Osteocyte (in vitro differentiated cells): ENCODE data around the gene TMEM248. TPM values are rescaled to one million over a fixed set of nuclear protein-coding genes. Genes with fewer than 3 reads are reported as not detected.
"Not testable (repeated sequence)": the region's sequence is repeated elsewhere in the genome, so short reads cannot be mapped to it uniquely, and the experiment has no call there.

Source experiments
- DNase-seq: peaks from one replicate; pipeline ENCODE4 v3.0.0; 2021; ENCODE audit warnings: mixed read lengths; ENCODE audit not compliant: unreplicated experiment; ENCODE audit errors: extremely low spot score
- H3K27ac Mint-ChIP-seq: one replicate; pipeline ENCODE4 v1.8.0; 2021; ENCODE audit warnings: mild to moderate bottlenecking, mixed read lengths; ENCODE audit not compliant: unreplicated experiment
- H3K27me3 Mint-ChIP-seq: one replicate; pipeline ENCODE4 v1.8.0; 2021; ENCODE audit warnings: mixed read lengths; ENCODE audit not compliant: unreplicated experiment
- H3K36me3 Mint-ChIP-seq: one replicate; pipeline ENCODE4 v1.8.0; 2021; ENCODE audit warnings: mixed read lengths; ENCODE audit not compliant: unreplicated experiment
- H3K4me1 Mint-ChIP-seq: one replicate; pipeline ENCODE4 v1.8.0; 2021; ENCODE audit warnings: mixed read lengths; ENCODE audit not compliant: unreplicated experiment
- H3K4me3 Mint-ChIP-seq: one replicate; pipeline ENCODE4 v1.8.0; 2021; ENCODE audit warnings: mild to moderate bottlenecking, moderate library complexity, mixed read lengths; ENCODE audit not compliant: unreplicated experiment
- H3K9me3 Mint-ChIP-seq: one replicate; pipeline ENCODE4 v1.8.0; 2021; ENCODE audit warnings: mixed read lengths; ENCODE audit not compliant: unreplicated experiment
- CTCF ChIP-seq: fragments of 200-600 bp; sonication (generic); IDR thresholded peaks from 2 replicates; pipeline ENCODE4 v1.5.0; 2021; ENCODE audit warnings: antibody characterized with exemption, mild to moderate bottlenecking, moderate library complexity
- total RNA-seq: library from RNA; stranded (reverse); gene quantifications from 2 replicates; pipeline ENCODE4 v1.2.1, GENCODE V29; 2021

TMEM248 gene
- total RNA-seq, 1 donor from 2014 or later = 104 TPM

- no peak for TF ChIP-seq CTCF
- Mint-ChIP-seq H3K27ac (no peak overlapping the region), H3K4me1 (no peaks in the 10 kb centered on the region), H3K36me3 (peaks cover 10% of the 10 kb centered on the region), H3K4me3 (no peak overlapping the region), H3K27me3 (no peaks in the 10 kb centered on the region), H3K9me3 (no peaks in the 10 kb centered on the region)
- DNase-seq = no peak
Observed at GRCh38 chr7:66883716-66884115, 37.3 kb upstream of the TMEM248 start.

DNA sequence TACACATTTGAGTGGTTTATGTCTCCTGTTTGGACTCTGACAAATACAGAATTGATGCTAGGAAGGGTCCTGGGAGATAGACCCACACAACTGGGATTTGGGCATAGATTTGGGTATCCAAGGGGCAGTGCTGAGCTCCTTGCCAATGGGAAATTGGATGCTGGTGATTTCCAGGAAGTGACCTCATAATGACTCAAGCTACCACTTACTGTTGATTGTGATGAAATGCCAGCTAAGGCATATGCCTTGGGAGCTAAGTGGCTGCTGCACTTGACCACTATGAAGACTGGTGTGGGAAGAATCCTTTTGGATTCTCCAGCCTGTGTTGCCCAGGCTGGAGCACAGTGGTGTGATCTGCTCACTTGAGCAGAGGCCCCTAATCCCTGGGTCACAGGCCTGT, 36.5 kb upstream of the TMEM248 start:
- not testable (repeated sequence) for H3K9me3 Mint-ChIP-seq, H3K27ac Mint-ChIP-seq, H3K4me1 Mint-ChIP-seq, DNase-seq, H3K27me3 Mint-ChIP-seq, H3K4me3 Mint-ChIP-seq, H3K36me3 Mint-ChIP-seq

DNA sequence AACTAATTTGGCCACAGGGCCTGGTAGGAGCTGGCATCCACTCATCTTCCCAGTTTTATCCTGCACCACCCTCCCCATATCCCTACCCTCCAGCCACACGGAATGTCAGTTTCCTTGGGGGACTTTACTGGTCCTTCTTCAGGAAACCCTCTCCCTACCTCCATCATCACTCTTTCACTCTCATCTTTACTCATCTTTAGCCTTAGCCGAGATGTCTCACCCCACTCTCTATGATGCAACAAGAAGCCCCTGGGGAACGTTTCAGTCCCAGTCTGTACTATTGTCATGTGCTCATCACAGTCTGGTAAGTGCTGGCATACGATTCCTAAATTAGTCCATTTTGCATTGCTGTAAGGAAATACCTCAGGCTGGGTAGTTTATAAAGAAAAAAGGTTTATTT, 34.9 kb upstream of the TMEM248 start:
- H3K4me3 Mint-ChIP-seq = no peak overlapping the region
- H3K27me3 Mint-ChIP-seq = no peaks in the 10 kb centered on the region
- no peaks in the 10 kb centered on the region for H3K4me1 Mint-ChIP-seq
- TF ChIP-seq CTCF = no peak
- DNase-seq = no peak
- H3K27ac Mint-ChIP-seq = no peak overlapping the region
- peaks cover 8% of the 10 kb centered on the region for H3K36me3 Mint-ChIP-seq
- no peaks in the 10 kb centered on the region for H3K9me3 Mint-ChIP-seq

GRCh38 chr7:66888223-66888622, 32.8 kb upstream of the TMEM248 start:
- not testable (repeated sequence) for H3K27me3 Mint-ChIP-seq, DNase-seq, H3K4me1 Mint-ChIP-seq, H3K27ac Mint-ChIP-seq, H3K4me3 Mint-ChIP-seq, H3K36me3 Mint-ChIP-seq, H3K9me3 Mint-ChIP-seq

- DNase-seq = no peak
- H3K27me3 Mint-ChIP-seq = no peaks in the 10 kb centered on the region
- H3K4me1 Mint-ChIP-seq = no peaks in the 10 kb centered on the region
- no peak overlapping the region for H3K4me3 Mint-ChIP-seq
- H3K36me3 Mint-ChIP-seq = peaks cover 16% of the 10 kb centered on the region
- peak; percentile 12 for TF ChIP-seq CTCF
- no peak overlapping the region for H3K27ac Mint-ChIP-seq
- no peaks in the 10 kb centered on the region for H3K9me3 Mint-ChIP-seq
Observed at GRCh38 chr7:66894463-66895080, 26.5 kb upstream of the TMEM248 start.

DNA sequence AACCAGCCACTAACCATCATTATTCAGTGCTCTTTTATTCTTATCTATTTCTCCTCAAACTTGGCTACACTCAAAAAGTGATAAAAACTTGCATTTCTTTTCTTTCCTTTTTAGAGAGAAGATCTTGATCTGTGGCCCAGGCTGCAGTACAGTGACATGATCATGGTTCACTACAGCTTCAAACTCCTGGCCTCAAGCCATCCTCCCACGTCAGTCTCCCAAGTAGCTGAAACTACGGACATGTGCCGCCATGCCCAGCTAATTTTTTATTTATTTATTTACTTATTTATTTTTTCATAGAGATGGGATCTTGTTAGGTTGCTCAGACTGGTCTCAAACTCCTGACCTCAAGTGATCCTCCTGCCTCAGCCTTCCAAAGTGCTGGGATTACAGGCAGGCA, 24.6 kb upstream of the TMEM248 start:
- Mint-ChIP-seq H3K36me3 (peaks cover 16% of the 10 kb centered on the region), H3K9me3 (no peaks in the 10 kb centered on the region), H3K27ac (no peak overlapping the region), H3K27me3 (no peaks in the 10 kb centered on the region), H3K4me3 (no peak overlapping the region), H3K4me1 (no peaks in the 10 kb centered on the region)
- DNase-seq = no peak
- TF ChIP-seq CTCF = no peak
